IPS-NIHi11 (cell line): ENCODE results near the gene CADPS.
A peak's percentile ranks its signal among the peaks of the same experiment; 100 is the strongest.

Source experiments
- DNase-seq: peaks from one replicate; pipeline ENCODE4 v3.0.0; 2012; ENCODE audit warnings: mixed read lengths, low spot score

Gene CADPS

GRCh38 chr3:62433396-62433795 is 441.8 kb downstream of the CADPS start:
- DNase-seq: no peak

- no peak for DNase-seq
Measured at GRCh38 chr3:62421207-62421606, 454.0 kb downstream of the CADPS start.

GRCh38 chr3:62416144-62416543 is 459.1 kb downstream of the CADPS start:
- DNase-seq: no peak

- peak; percentile 69 for DNase-seq
Measured at GRCh38 chr3:62415312-62415801, 459.9 kb downstream of the CADPS start.

- DNase-seq: peak; percentile 60
Measured at GRCh38 chr3:62414786-62415185, 460.4 kb downstream of the CADPS start.

GRCh38 chr3:62413687-62414086 is 461.5 kb downstream of the CADPS start:
- DNase-seq: no peak

GRCh38 chr3:62406945-62407344 is 468.3 kb downstream of the CADPS start:
- DNase-seq: no peak

GRCh38 chr3:62405566-62405965 is 469.6 kb downstream of the CADPS start:
- no peak for DNase-seq

GRCh38 chr3:62405135-62405534 is 470.1 kb downstream of the CADPS start:
- no peak for DNase-seq

GRCh38 chr3:62404321-62404720 is 470.9 kb downstream of the CADPS start:
- no peak for DNase-seq

GRCh38 chr3:62403765-62404164 is 471.5 kb downstream of the CADPS start:
- DNase-seq: no peak

GRCh38 chr3:62392626-62393292 is 482.5 kb downstream of the CADPS start:
- DNase-seq: no peak

- DNase-seq: no peak
Measured at GRCh38 chr3:62387251-62387650, 488.0 kb downstream of the CADPS start.

GRCh38 chr3:62379321-62379798 is 495.9 kb downstream of the CADPS start:
- no peak for DNase-seq

- DNase-seq: no peak
Measured at GRCh38 chr3:62378921-62379320, 496.3 kb downstream of the CADPS start.

- peak; percentile 52 for DNase-seq
Measured at GRCh38 chr3:62378311-62378789, 496.9 kb downstream of the CADPS start.

GRCh38 chr3:62376906-62377877 is 498.0 kb downstream of the CADPS start:
- no peak for DNase-seq

GRCh38 chr3:62376454-62376720 is 498.8 kb downstream of the CADPS start:
- DNase-seq: no peak

- no peak for DNase-seq
Measured at GRCh38 chr3:62375655-62376453, 499.4 kb downstream of the CADPS start.

GRCh38 chr3:62374341-62375218 is 500.6 kb downstream of the CADPS start:
- no peak for DNase-seq

- no peak for DNase-seq
Measured at GRCh38 chr3:62373714-62374333, 501.4 kb downstream of the CADPS start.
